HG02588 (cell line): ENCODE results near the gene PRKCA.

Source experiments
- ATAC-seq: cut with Tn5 transposase; IDR thresholded peaks from one replicate; pipeline ENCODE4 v1.9.1; 2021; ENCODE audit warnings: mild to moderate bottlenecking, moderate library complexity; ENCODE audit not compliant: unreplicated experiment

The PRKCA gene

GRCh38 chr17:66506641-66507040 is 204.2 kb downstream of the PRKCA start:
- ATAC-seq = no peak

DNA sequence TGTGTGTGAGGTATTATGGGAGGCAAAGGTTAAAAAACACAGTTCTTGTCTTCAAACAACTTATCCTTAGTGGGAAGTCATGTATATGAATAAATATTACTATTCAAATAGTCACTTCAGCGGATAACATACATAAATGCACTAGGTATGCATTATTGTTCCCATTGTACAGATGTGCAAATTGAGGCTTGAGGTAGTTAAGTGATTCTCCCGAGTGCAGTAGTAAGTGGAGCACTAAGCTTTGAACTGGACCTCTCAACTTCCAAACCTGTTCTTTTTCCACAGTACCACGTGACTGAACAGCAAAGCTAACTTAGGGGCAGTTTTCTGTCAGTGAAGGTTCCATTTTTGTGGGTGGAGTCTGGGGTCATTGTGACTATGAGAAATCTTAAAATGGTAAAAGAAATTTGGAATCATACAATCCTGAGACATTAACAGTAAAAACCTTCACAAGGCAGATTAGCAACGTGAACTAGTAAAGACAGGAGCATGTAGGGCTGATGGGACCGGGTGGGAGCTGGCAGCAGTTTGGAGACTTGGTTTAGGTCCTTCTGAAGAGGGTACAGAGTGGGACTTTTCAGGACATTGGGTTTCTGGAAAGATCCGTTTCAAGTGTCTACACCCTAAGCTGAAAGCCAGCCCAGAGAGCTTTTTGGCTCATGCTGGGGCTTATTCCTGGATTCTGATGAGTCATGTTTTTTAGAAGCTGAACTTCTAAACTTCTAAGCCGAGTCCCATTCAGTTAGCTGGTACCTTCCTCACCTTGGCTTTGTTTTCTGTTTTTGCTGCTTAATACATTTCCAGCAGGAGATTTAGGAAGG is 204.9 kb downstream of the PRKCA start:
- ATAC-seq = no peak

DNA sequence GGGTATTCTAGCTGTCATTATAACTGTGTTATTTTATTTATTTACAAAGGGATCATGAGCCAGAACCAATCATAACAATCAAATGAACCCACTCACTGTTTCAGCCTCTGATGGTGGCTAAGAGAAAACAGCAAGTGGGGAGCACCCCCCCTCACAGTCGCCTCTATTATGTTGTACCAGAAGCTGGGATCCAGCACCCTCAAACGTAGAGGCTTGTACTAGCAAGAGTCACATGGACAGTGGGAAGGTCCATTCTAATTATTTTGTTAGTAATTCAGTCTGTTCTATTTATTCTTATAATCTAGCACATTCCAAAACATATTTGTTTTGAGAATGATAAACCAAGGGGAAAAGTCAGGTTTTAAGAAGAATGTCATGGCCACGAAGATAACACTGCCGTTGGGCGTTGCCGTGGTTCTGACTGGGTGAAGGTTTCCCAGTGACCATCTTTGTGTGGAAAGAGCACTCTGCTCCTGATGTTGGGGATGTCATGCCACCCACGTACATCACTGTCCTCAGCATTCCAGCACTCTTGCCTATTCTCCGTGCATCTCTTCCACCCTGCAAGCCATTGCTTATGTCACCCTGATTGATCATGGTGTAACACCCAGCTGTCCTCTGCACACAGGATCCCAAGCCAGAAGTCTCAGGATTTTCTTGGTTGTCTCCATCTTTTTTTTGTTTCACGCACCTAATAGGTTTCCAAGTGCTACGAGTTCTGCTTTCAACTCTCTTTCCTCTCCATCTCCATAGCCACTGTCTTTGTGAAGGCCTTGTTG is 205.8 kb downstream of the PRKCA start:
- ATAC-seq = no peak

DNA sequence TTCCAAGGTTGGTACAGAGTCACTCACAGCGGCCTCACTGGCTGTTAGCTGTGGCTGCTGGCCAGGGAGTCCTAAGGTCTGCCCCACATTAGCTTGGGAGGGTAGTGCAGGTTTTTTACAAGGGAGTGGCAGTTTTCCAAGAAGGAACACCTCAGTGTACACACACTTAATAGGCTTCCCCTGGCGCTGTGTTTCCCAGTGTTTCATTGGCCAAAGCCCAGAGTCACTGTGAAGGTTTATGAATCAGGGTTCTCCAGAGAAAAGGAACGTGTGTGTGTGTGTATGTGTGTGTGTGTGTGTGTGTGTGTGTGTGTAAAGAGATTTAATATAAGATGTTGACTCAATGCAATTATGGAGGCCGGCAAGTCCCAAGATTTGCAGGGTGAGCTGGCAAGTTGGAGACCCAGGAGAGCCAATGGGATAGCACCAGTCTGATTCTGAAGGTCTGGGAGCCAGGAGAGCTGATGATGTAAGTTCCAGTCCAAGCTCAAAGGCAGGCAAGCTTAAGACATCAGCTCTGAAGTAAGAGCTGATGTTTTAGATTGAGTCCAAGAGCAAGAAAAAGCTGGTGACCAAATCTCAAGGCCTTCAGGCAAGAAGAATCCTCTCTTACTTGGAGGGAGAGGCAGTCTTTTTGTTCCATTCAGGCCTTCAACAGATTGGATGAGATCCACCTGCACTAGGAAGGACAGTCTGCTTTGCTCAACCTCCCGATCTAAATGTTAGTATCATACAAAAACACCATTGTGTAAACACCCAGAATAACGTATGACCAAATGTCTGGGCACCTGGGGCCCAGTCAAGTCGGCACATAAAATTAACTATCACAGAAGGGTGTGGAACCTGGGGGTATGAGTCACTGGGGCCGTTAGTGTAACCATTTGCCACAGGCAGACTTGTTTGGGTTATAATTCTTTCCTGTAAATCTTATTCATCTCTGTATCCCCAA is 206.8 kb downstream of the PRKCA start:
- ATAC-seq = no peak

DNA sequence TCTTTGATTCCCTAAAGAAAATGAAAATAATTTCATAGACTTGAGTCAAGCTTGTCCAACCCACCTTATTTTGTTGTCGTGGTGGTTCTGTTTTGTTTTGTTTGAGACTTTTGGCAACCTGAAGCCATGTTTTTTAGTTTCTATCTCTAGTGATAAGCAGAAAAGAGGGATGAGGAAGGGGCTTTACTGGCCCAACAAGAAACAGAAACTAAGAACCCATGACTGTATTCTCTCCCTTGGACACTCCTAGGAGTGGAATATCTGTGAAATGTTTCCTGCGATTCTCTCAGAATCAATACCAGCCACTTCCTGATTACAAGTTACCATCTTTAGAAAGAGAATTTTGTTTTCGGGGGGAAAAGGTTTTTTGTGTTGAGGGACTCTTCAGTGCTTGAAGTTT is 207.5 kb downstream of the PRKCA start:
- no peak for ATAC-seq

- ATAC-seq = no peak
Observed at GRCh38 chr17:66511135-66511534, 208.7 kb downstream of the PRKCA start.

DNA sequence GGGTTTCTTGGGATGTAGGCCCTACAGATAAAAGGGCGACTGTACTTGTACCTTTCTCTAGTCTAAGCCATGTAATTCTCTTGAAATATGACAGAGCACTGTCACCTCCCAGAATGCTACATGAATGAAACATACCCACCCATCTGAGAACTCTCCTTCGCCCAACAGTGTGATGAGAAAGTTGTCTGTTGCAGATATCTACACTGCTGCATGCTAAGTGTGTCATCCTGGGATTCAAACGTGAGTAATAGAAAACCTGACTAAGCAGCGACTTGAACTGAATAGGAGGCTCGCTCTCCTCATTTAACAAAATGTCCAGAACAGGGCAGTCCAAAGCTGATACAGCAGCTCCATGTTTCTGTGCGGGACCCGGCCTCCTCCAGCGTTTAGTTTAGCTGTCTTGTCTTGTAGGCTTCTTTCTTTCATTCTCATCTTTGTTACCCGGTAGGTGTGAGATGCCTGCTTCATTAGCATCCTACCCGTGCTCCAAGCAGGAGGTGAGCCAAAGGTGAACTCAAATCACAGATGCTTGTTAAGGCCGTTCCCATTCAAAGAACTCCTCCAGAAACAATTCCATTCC is 211.9 kb downstream of the PRKCA start:
- ATAC-seq = no peak

DNA sequence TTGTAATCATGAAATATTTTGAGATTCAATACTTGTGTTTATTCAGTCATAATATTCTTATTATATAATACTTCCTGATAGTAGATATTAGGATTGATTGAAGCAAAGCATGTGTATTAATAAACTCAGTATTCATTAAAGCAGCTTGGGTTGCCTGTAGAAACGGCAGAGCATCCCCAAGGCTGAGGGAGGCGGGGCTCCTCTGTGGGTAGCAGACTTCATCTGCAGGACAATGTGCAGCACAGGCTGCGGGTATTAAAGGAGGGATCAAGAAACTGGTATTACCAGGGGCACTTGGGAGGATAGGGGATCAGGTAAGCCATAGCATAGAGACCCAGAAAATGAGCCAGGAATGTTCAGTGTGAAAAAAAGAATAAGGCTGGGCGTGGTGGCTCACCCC is 213.6 kb downstream of the PRKCA start:
- no peak for ATAC-seq

GRCh38 chr17:66517336-66518009 is 215.1 kb downstream of the PRKCA start:
- no peak for ATAC-seq

GRCh38 chr17:66518108-66518507 is 215.7 kb downstream of the PRKCA start:
- no peak for ATAC-seq

- ATAC-seq = no peak
Observed at GRCh38 chr17:66518677-66519076, 216.3 kb downstream of the PRKCA start.

- no peak for ATAC-seq
Observed at GRCh38 chr17:66519154-66519553, 216.7 kb downstream of the PRKCA start.

GRCh38 chr17:66520999-66521398 is 218.6 kb downstream of the PRKCA start:
- ATAC-seq = no peak

DNA sequence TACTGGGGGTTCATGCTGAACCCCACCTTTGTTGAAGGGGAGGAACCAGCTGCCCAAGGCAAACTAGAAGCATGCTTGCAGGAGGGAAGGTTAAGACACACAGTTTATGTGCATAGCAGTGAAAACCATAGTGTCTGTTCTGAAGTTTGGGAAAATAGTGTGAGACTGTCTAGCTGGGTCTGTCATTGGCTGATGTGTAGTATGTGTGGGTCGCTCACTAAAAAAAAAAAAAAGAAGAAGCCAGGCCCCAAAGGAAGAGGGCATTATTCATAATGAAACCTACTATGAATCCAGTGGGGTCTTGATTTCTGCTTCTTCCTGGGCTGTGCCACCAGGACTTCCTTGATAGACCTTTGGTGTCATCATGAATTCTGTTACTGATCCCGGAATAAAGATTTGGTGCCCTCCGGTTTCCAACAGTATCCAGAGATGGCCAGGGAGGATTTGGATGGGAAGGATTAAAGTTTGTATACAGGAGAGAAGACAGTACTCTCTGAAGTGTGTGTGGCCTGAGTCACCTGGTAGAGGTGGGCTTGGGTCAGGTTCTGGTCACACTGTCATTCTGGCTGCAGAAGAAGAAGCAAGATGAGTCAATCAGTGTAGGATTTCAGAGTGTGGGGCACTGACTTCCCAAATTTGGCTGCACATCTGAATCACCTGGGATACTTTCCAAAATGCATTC is 220.3 kb downstream of the PRKCA start:
- ATAC-seq = no peak

- ATAC-seq = no peak
Observed at GRCh38 chr17:66523378-66524200, 221.2 kb downstream of the PRKCA start.

DNA sequence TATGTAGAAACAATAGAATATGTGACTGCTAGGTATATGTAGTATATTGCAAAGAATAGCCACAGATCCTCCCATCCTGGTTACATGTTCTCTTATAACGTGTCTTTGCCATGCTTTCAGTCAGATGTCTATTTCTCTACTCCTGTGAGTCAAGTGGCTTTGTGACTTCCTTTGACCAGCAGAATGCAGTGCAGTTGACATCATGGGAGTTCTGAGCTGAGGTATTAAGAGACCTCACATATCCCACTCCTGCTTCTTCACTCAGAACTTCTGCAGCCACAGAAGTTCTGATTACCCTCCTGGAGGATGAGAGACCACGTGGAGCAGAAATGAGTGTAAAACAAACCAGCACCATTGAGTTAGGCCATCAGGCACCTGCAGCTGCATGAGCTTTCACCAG is 222.5 kb downstream of the PRKCA start:
- ATAC-seq = no peak

GRCh38 chr17:66525338-66525737 is 222.9 kb downstream of the PRKCA start:
- ATAC-seq = no peak

- no peak for ATAC-seq
Observed at GRCh38 chr17:66526827-66527226, 224.4 kb downstream of the PRKCA start.

- ATAC-seq = no peak
Observed at GRCh38 chr17:66527335-66527734, 224.9 kb downstream of the PRKCA start.
